NCI-H2196 treated with DMSO at 0.1 percent for 48 hours (cell line): ENCODE measurements around the gene NAMPT.
"Not testable (repeated sequence)": the region's sequence is repeated elsewhere in the genome, so short reads cannot be mapped to it uniquely, and the experiment has no call there.

Experiments
- DNase-seq: peaks from one replicate; lab custom pipeline; 2025; ENCODE audit not compliant: unreplicated experiment; lab: John Stamatoyannopoulos, UW

Gene NAMPT

GRCh38 chr7:106284714-106285050 lies at the start of gene NAMPT:
Gene NAMPT (minus strand): TSS chr7:106284983. CDS start chr7:106284884, 99 bp downstream.
- no peak for DNase-seq

- DNase-seq = no peak
Observed at GRCh38 chr7:106332201-106332600, 47.4 kb upstream of the NAMPT start.

GRCh38 chr7:106331441-106332175 lies 46.8 kb upstream of the NAMPT start:
- DNase-seq = no peak

GRCh38 chr7:106329971-106330733 lies 45.4 kb upstream of the NAMPT start:
- no peak for DNase-seq

GRCh38 chr7:106329408-106329807 lies 44.6 kb upstream of the NAMPT start:
- no peak for DNase-seq

- no peak for DNase-seq
Observed at GRCh38 chr7:106327538-106328481, 43.0 kb upstream of the NAMPT start.

GRCh38 chr7:106326594-106327537 lies 42.1 kb upstream of the NAMPT start:
- no peak for DNase-seq

GRCh38 chr7:106324509-106324908 lies 39.7 kb upstream of the NAMPT start:
- DNase-seq = not testable (repeated sequence)

GRCh38 chr7:106320254-106320770 lies 35.5 kb upstream of the NAMPT start:
- not testable (repeated sequence) for DNase-seq

- DNase-seq = no peak
Observed at GRCh38 chr7:106318482-106318881, 33.7 kb upstream of the NAMPT start.

GRCh38 chr7:106317971-106318370 lies 33.2 kb upstream of the NAMPT start:
- DNase-seq = no peak

- DNase-seq = no peak
Observed at GRCh38 chr7:106316947-106317346, 32.2 kb upstream of the NAMPT start.

GRCh38 chr7:106314875-106315274 lies 30.1 kb upstream of the NAMPT start:
- no peak for DNase-seq

GRCh38 chr7:106313966-106314365 lies 29.2 kb upstream of the NAMPT start:
- DNase-seq = no peak

GRCh38 chr7:106313456-106313901 lies 28.7 kb upstream of the NAMPT start:
- DNase-seq = no peak

- no peak for DNase-seq
Observed at GRCh38 chr7:106312906-106313305, 28.1 kb upstream of the NAMPT start.

- no peak for DNase-seq
Observed at GRCh38 chr7:106312099-106312871, 27.5 kb upstream of the NAMPT start.

GRCh38 chr7:106309362-106309761 lies 24.6 kb upstream of the NAMPT start:
- no peak for DNase-seq

GRCh38 chr7:106306256-106306655 lies 21.5 kb upstream of the NAMPT start:
- no peak for DNase-seq
